ENCODE results near the gene PLA2G6.

Gene PLA2G6

DNA sequence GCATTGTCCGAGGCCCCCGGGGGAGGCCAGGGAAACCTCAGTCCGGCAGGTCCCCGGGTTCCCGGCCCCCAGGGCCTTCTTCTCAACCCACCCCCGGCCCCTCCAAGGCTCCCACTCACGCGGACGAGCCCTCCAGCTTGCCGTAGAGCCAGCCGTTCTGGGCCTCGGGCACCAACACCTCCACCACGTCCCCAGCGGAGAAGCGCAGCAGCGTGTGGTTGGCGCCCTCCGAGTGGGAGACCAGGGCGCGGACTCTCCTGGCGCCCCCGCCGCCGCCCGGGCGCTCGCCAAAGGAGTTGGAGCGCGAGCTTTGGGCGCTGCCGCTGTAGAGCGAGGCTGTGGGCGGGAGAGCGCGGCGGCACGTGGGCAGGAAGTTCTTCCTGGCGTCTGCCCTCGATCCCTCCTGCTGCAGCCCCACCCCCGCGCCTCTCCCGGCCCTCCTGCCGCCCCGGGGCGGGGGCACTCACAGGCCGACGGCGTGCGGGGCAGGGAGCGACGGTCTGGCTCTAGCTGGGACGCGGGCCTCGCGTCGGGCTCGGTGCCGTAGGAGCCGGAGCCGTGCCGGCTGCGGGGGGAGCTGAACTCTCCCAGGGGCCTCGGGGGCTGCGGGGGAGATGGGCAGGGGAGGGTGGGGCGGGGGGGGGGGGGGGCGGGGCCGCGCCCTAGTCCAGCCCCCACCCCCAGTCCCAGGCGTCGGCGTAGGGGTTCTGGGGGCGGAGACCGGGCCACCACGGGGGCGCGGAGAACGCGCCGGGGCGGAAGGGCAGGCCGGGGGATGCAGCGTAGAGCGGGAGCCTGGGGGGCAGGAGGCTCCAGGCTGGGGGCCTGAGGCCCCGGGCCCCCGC, 92.8 kb downstream of the PLA2G6 start:
- no peaks in the 10 kb centered on the region for H3K36me3 ChIP-seq (ENCODE audit: control insufficient read depth in 2 of 2, insufficient read depth in 2 of 2, low read length in 2 of 2)
- peaks cover 5% of the 10 kb centered on the region for H3K4me1 ChIP-seq (ENCODE audit: control insufficient read depth, insufficient read depth, low read length)
- H3K27ac ChIP-seq (ENCODE audit: low read length): no peak overlapping the region
- no peak overlapping the region for H3K9ac ChIP-seq (ENCODE audit: low read length in 2 of 2)
- no peaks in the 10 kb centered on the region for H3K9me3 ChIP-seq (ENCODE audit: control insufficient read depth in 2 of 2, low read length in 2 of 2)
- H3K4me3 ChIP-seq (ENCODE audit: low read length in 2 of 2): peak overlapping the region in 1 of 2 donors; percentile 47
- H3K27me3 ChIP-seq (ENCODE audit: control insufficient read depth in 1 of 2, insufficient read depth in 2 of 2, low read length in 2 of 2): peaks cover 14 to 21% of the 10 kb centered on the region in 2 donors

DNA sequence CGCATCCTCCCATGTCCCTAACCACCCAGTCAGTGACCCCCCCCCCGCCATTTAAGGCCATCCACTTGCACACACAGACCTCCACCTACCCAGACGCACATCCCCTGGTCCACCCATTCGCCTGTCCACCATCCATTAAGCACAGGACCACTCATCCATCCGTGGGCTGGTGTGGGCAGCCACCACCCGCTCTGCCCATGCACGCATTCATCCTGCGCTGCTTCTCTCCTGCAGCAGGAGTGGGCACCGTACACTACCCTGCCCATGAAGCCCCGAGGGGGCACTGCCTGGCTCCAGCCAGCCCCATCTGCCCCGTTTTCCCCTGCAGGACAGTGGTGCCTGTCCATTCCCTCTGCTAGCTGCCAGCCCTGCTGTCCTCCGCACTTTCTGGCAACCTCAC, 93.8 kb downstream of the PLA2G6 start:
- H3K36me3 ChIP-seq (ENCODE audit: control insufficient read depth in 2 of 2, insufficient read depth in 2 of 2, low read length in 2 of 2): no peaks in the 10 kb centered on the region
- peaks cover 6% of the 10 kb centered on the region for H3K4me1 ChIP-seq (ENCODE audit: control insufficient read depth, insufficient read depth, low read length)
- H3K9me3 ChIP-seq (ENCODE audit: control insufficient read depth in 2 of 2, low read length in 2 of 2): no peaks in the 10 kb centered on the region
- H3K27ac ChIP-seq (ENCODE audit: low read length): no peak overlapping the region
- no peak overlapping the region for H3K9ac ChIP-seq (ENCODE audit: low read length in 2 of 2)
- H3K27me3 ChIP-seq (ENCODE audit: control insufficient read depth in 1 of 2, insufficient read depth in 2 of 2, low read length in 2 of 2): peaks cover 17 to 28% of the 10 kb centered on the region in 2 donors
- no peak overlapping the region for H3K4me3 ChIP-seq (ENCODE audit: low read length in 2 of 2)

DNA sequence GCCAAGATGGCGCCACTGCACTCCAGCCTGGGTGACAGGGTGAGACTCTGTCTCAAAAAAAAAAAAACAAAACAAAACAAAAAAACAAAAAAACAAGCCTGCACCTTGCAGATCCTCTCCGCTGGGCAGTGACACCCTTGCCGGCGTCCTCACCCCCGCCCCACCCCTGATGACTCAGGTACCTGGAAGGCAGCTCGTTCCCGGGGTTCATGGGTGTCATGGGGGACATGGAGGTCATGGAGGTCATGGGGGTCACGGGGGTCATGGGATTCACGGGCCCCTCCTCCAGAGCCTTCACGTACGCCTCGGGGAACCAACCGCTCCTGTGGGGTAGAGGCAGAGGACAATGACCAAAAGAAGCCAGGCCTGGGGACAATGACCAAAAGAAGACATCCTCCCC, 94.7 kb downstream of the PLA2G6 start:
- Histone ChIP-seq H3K4me3 (ENCODE audit: low read length in 2 of 2) (no peak overlapping the region), H3K4me1 (ENCODE audit: control insufficient read depth, insufficient read depth, low read length) (peaks cover 11% of the 10 kb centered on the region), H3K27me3 (ENCODE audit: control insufficient read depth in 1 of 2, insufficient read depth in 2 of 2, low read length in 2 of 2) (peaks cover 21 to 37% of the 10 kb centered on the region in 2 donors), H3K9me3 (ENCODE audit: control insufficient read depth in 2 of 2, low read length in 2 of 2) (no peaks in the 10 kb centered on the region), H3K27ac (ENCODE audit: low read length) (no peak overlapping the region), H3K9ac (ENCODE audit: low read length in 2 of 2) (no peak overlapping the region), H3K36me3 (ENCODE audit: control insufficient read depth in 2 of 2, insufficient read depth in 2 of 2, low read length in 2 of 2) (no peaks in the 10 kb centered on the region)

DNA sequence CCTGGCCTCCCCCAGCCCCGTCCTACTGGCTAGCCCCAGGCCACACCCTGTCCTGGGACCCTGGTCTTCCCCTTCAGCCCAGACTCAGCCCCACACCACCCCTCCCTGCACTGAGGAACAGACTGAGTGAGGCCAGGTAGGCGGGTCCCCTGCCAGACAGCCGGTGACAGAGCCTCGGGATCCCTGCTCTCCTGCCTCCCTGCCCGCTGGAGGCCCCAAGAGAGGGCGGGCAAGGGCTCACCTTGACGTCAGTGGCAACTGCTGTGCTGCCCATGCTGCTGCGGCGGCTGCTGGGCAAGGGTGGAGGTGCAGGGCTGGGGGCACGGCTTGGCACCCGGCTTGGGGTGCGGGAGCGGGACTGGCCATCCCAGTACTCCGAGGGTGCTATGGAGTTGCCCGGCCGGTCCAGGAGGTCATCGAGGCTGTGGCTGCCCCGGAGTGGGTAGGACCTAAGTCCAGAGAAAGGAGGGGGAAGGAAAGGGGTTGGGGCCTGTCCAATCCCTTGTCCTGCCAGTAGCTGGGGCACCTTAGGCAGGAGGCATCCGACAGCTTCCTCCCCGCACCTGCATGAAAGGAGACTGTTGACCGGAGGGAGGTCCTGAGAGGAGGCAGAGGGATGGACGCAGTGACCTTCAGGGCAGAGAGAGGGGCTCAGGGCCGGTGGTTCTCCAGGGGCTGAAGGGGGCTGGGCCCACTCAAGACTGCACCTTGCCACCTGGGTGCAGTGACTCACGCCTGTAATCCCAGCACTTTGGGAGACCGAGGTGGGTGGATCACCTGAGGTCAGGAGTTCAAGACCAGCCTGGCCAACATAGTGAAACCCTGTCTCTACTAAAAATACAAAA, 95.4 kb downstream of the PLA2G6 start:
- H3K9ac ChIP-seq (ENCODE audit: low read length in 2 of 2): no peak overlapping the region
- H3K27ac ChIP-seq (ENCODE audit: low read length): no peak overlapping the region
- peaks cover 26 to 44% of the 10 kb centered on the region in 2 donors for H3K27me3 ChIP-seq (ENCODE audit: control insufficient read depth in 1 of 2, insufficient read depth in 2 of 2, low read length in 2 of 2)
- peaks cover 18% of the 10 kb centered on the region for H3K4me1 ChIP-seq (ENCODE audit: control insufficient read depth, insufficient read depth, low read length)
- no peaks in the 10 kb centered on the region for H3K9me3 ChIP-seq (ENCODE audit: control insufficient read depth in 2 of 2, low read length in 2 of 2)
- H3K36me3 ChIP-seq (ENCODE audit: control insufficient read depth in 2 of 2, insufficient read depth in 2 of 2, low read length in 2 of 2): no peaks in the 10 kb centered on the region
- no peak overlapping the region for H3K4me3 ChIP-seq (ENCODE audit: low read length in 2 of 2)

DNA sequence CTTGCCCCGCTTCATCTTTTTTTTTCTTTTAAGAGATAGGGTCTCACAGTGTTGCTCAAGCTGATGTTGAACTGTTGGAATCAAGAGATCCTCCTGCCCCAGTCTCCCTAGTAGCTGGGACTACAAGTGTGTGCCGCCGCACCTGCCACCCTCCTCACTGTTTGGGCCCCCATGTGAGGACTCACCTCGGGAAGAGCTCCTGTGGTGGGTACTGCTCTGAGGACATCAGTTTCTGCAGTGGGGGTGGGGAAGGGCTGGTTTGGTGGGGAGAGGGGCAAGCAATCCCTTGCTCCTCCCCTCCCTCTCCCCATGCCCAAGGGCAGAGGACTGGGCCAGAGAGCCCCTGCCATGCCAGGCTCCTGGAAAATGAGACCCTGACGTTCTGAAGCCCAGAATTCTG, 96.1 kb downstream of the PLA2G6 start:
- H3K4me1 ChIP-seq (ENCODE audit: control insufficient read depth, insufficient read depth, low read length): peaks cover 25% of the 10 kb centered on the region
- no peaks in the 10 kb centered on the region for H3K36me3 ChIP-seq (ENCODE audit: control insufficient read depth in 2 of 2, insufficient read depth in 2 of 2, low read length in 2 of 2)
- no peaks in the 10 kb centered on the region for H3K9me3 ChIP-seq (ENCODE audit: control insufficient read depth in 2 of 2, low read length in 2 of 2)
- H3K4me3 ChIP-seq (ENCODE audit: low read length in 2 of 2): no peak overlapping the region
- no peak overlapping the region for H3K9ac ChIP-seq (ENCODE audit: low read length in 2 of 2)
- no peak overlapping the region for H3K27ac ChIP-seq (ENCODE audit: low read length)
- H3K27me3 ChIP-seq (ENCODE audit: control insufficient read depth in 1 of 2, insufficient read depth in 2 of 2, low read length in 2 of 2): peaks cover 26 to 49% of the 10 kb centered on the region in 2 donors

DNA sequence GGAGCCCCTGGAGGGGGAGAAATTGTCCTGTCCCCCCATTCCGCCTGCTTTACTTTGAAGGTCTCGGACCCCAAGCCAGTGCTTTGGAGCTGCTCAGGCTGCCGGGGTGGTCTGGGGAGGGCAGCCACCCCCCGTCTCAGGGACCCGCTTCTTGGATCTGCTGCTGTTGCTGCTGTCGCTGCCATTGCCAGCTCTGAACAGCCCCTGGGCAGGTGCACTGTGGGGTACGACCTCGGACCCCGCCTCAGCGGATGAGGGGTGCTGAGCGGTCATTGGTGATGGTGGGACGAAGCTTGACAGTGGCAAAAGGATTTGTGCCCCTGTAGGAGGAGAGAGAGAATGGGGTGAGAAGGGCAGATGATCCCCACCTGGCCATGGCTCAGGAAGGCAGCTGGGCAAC, 96.6 kb downstream of the PLA2G6 start:
- Histone ChIP-seq H3K9me3 (ENCODE audit: control insufficient read depth in 2 of 2, low read length in 2 of 2) (no peaks in the 10 kb centered on the region), H3K27me3 (ENCODE audit: control insufficient read depth in 1 of 2, insufficient read depth in 2 of 2, low read length in 2 of 2) (peaks cover 26 to 52% of the 10 kb centered on the region in 2 donors), H3K4me3 (ENCODE audit: low read length in 2 of 2) (no peak overlapping the region), H3K9ac (ENCODE audit: low read length in 2 of 2) (no peak overlapping the region), H3K36me3 (ENCODE audit: control insufficient read depth in 2 of 2, insufficient read depth in 2 of 2, low read length in 2 of 2) (no peaks in the 10 kb centered on the region), H3K27ac (ENCODE audit: low read length) (no peak overlapping the region), H3K4me1 (ENCODE audit: control insufficient read depth, insufficient read depth, low read length) (peaks cover 26% of the 10 kb centered on the region)

DNA sequence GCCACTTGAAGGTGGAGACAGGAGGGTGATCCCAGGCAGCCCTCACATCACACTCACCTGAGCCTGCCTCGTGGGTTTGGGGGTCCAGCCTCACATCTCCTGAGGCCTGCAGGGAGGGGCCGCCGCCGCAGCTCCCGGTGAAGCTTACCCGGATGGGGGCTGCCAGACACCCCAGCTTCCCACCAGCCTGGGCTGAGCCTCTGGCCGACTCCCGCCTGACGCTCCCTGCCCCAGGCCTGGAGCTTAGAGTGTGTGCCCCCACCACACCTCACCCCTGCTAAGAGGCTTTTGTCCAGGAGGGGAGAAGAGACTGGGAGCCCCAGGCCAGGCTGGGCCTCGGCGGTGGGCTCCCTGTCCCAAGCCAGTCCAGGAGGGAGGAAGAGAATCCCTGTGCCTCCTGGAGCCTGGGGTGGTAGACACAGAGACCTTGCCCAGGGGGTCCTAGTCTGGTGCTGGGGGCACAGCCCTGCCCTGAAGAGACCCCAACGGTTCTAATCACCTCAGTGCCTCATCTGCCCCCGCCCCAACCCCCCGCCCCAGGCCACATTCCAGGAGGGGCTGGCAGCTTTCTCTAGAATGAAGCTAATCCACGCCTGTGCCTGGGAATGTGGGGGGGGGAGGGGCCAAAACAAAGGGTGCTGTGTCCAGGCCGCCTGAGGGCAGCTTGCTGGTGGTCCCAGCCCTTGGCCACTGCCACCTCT, 97.5 kb downstream of the PLA2G6 start, which contains the start of gene SLC16A8:
TSS of gene SLC16A8 (minus strand) at position 254 of the 701 bp plus-strand sequence. CDS start 1,311 bp downstream, outside the sequence.
- no peaks in the 10 kb centered on the region for H3K36me3 ChIP-seq (ENCODE audit: control insufficient read depth in 2 of 2, insufficient read depth in 2 of 2, low read length in 2 of 2)
- H3K9me3 ChIP-seq (ENCODE audit: control insufficient read depth in 2 of 2, low read length in 2 of 2): no peaks in the 10 kb centered on the region
- no peak within 1 kb of the TSS for H3K9ac ChIP-seq (ENCODE audit: low read length in 2 of 2)
- no peak within 1 kb of the TSS for H3K27ac ChIP-seq (ENCODE audit: low read length)
- H3K27me3 ChIP-seq (ENCODE audit: control insufficient read depth in 1 of 2, insufficient read depth in 2 of 2, low read length in 2 of 2): peaks cover 26 to 48% of the 10 kb centered on the region in 2 donors
- H3K4me3 ChIP-seq (ENCODE audit: low read length in 2 of 2): no peak within 1 kb of the TSS
- H3K4me1 ChIP-seq (ENCODE audit: control insufficient read depth, insufficient read depth, low read length): peaks cover 26% of the 10 kb centered on the region

DNA sequence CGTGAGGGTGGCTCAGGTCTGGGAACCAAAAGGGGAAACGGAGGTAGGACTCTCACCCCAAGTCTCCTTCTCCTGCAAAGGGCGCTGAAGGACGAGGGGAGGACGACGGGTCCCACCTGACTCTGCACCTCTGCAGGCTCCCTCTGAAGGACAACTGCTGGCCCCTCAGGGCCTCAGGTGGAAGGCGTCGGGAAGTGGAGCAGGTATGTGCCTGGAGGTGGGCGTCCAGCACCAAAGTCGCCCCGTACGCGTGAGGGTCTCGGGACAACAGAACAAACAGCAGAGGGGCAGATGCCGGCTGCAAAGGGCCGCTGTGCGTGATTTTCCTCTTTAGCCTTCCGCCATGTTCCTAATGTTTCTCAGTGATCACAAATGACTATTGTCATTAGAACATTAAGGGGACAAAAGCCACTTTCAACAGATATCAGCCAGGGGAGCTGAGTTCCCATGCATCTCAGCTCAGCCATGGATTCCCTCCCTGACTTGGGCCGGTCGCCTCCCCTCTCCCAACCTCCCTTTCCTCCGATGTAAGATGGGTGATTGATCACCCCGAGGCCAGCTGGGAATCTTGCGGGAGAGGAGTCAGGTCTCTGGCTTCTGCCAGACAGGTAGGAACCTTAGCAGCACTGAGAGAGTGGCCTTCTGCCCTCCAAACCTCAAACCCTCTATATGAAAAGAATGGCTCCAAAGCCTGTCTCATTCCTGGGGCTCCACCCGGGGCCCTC, 98.5 kb downstream of the PLA2G6 start:
- Histone ChIP-seq H3K36me3 (ENCODE audit: control insufficient read depth in 2 of 2, insufficient read depth in 2 of 2, low read length in 2 of 2) (no peaks in the 10 kb centered on the region), H3K27me3 (ENCODE audit: control insufficient read depth in 1 of 2, insufficient read depth in 2 of 2, low read length in 2 of 2) (peaks cover 24 to 40% of the 10 kb centered on the region in 2 donors), H3K9me3 (ENCODE audit: control insufficient read depth in 2 of 2, low read length in 2 of 2) (no peaks in the 10 kb centered on the region), H3K4me1 (ENCODE audit: control insufficient read depth, insufficient read depth, low read length) (peaks cover 21% of the 10 kb centered on the region), H3K9ac (ENCODE audit: low read length in 2 of 2) (no peak overlapping the region), H3K27ac (ENCODE audit: low read length) (no peak overlapping the region), H3K4me3 (ENCODE audit: low read length in 2 of 2) (no peak overlapping the region)

DNA sequence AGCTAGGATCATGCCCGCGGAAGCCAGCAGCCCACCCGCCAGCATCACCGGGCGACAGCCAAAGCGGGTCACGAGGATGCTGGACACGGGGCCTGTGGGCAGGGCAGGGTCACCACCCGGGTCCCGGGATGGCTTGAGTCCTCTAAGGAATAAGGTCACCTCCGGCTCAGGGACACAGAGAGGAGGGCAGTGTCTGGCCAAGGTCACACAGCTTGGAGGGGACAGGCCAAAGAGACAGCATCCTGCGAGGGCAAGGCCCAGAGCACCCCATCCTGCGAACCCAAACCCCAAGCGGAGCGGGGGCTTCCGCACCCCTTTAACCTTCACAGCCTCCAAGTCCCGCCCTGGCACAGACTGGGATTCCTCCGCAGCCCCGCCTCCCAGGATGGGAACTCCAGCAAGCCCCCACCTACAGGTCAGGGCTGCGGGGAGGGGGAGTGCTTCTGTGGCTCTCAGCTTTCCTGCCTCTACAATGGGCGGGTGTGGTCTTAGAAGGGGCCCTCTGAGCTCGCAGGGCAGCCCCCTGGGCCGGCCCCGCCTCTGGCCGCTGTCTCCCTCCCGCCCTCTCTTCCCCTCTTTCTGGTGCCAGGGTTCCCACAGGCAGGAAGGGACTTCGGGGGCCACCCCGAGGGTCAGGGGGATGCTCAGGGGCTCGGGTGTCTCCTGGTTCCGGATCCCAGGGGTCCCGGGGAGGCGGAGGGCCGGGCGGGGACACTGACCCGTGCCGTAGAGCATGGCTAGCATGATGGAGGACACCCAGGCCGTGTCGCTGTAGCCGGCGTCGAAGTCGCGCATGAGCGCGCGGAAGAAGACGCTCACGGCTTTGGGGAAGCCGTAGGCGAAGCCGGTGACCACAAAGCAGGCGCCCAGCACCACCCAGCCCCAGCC, 99.4 kb downstream of the PLA2G6 start:
- Histone ChIP-seq H3K9ac (ENCODE audit: low read length in 2 of 2) (no peak overlapping the region), H3K27me3 (ENCODE audit: control insufficient read depth in 1 of 2, insufficient read depth in 2 of 2, low read length in 2 of 2) (peaks cover 14 to 33% of the 10 kb centered on the region in 2 donors), H3K27ac (ENCODE audit: low read length) (no peak overlapping the region), H3K4me1 (ENCODE audit: control insufficient read depth, insufficient read depth, low read length) (peaks cover 21% of the 10 kb centered on the region), H3K4me3 (ENCODE audit: low read length in 2 of 2) (peak overlapping the region; percentile 25 to 58), H3K9me3 (ENCODE audit: control insufficient read depth in 2 of 2, low read length in 2 of 2) (no peaks in the 10 kb centered on the region), H3K36me3 (ENCODE audit: control insufficient read depth in 2 of 2, insufficient read depth in 2 of 2, low read length in 2 of 2) (no peaks in the 10 kb centered on the region)
